Measurements from ENCODE around the gene PHTF1.
A peak's percentile ranks its signal among the peaks of the same experiment; 100 is the strongest.

The PHTF1 gene

DNA sequence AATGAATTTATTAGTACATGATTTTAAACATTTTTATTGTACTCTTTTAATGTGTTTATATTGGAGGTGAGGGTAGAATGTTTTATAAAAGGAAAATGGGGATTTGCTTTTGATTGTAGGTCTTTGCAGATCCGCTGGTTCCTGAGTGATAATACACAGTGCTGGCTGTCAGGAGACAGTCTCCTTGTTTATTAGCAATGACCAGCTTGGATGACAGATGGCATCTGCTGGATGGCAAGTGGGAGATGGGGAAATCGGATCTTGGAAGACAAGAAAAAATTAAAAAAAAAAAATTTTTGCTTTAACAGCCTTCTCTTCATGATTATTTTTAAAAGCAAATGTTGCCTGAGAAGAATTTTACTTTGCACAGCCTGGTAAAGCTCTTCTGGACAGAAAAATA lies 4.4 kb upstream of the PHTF1 start:
- ATAC-seq: no peak
- TF ChIP-seq ZFP3 (CRISPR knock-in tag; IDR thresholded peaks at IDR 0.05) (no peak), ARNTL (CRISPR knock-in tag; IDR thresholded peaks at IDR 0.05; ENCODE audit: borderline replicate concordance, low read depth) (no peak), OSR1 (CRISPR knock-in tag; IDR thresholded peaks at IDR 0.05) (no peak)

GRCh38 chr1:113761937-113762336 lies 2.7 kb upstream of the PHTF1 start:
- TF ChIP-seq ZC3H10 (CRISPR knock-in tag; IDR thresholded peaks at IDR 0.05) (no peak), CSDC2 (CRISPR knock-in tag; IDR thresholded peaks at IDR 0.05) (no peak), ARNTL (CRISPR knock-in tag; IDR thresholded peaks at IDR 0.05; ENCODE audit: borderline replicate concordance, low read depth) (no peak), CSRNP3 (CRISPR knock-in tag; IDR thresholded peaks at IDR 0.05) (no peak), ESRRG (CRISPR knock-in tag; IDR thresholded peaks at IDR 0.05) (no peak), BACH2 (CRISPR knock-in tag; IDR thresholded peaks at IDR 0.05; ENCODE audit: borderline replicate concordance) (no peak)
- TF ChIP-seq, protein P1, sequence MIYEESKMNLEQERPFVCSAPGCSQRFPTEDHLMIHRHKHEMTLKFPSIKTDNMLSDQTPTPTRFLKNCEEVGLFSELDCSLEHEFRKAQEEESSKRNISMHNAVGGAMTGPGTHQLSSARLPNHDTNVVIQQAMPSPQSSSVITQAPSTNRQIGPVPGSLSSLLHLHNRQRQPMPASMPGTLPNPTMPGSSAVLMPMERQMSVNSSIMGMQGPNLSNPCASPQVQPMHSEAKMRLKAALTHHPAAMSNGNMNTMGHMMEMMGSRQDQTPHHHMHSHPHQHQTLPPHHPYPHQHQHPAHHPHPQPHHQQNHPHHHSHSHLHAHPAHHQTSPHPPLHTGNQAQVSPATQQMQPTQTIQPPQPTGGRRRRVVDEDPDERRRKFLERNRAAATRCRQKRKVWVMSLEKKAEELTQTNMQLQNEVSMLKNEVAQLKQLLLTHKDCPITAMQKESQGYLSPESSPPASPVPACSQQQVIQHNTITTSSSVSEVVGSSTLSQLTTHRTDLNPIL (CRISPR knock-in tag; IDR thresholded peaks at IDR 0.05; ENCODE audit: low read depth): no peak
- ATAC-seq: no peak

- TF ChIP-seq OSR1 (CRISPR knock-in tag; IDR thresholded peaks at IDR 0.05) (no peak), SNAI2 (CRISPR knock-in tag; IDR thresholded peaks at IDR 0.05) (no peak), ISL1 (CRISPR knock-in tag; IDR thresholded peaks at IDR 0.05) (no peak), ZFP3 (CRISPR knock-in tag; IDR thresholded peaks at IDR 0.05) (no peak), ESRRG (CRISPR knock-in tag; IDR thresholded peaks at IDR 0.05) (no peak), TCF4 (CRISPR knock-in tag; IDR thresholded peaks at IDR 0.05; ENCODE audit: borderline replicate concordance) (no peak), GLIS3 (CRISPR knock-in tag; IDR thresholded peaks at IDR 0.05) (no peak), ARNTL (CRISPR knock-in tag; IDR thresholded peaks at IDR 0.05; ENCODE audit: borderline replicate concordance, low read depth) (no peak)
- TF ChIP-seq, protein P1 (CRISPR knock-in tag; IDR thresholded peaks at IDR 0.05; ENCODE audit: low read depth): no peak
- TF ChIP-seq, protein P2, sequence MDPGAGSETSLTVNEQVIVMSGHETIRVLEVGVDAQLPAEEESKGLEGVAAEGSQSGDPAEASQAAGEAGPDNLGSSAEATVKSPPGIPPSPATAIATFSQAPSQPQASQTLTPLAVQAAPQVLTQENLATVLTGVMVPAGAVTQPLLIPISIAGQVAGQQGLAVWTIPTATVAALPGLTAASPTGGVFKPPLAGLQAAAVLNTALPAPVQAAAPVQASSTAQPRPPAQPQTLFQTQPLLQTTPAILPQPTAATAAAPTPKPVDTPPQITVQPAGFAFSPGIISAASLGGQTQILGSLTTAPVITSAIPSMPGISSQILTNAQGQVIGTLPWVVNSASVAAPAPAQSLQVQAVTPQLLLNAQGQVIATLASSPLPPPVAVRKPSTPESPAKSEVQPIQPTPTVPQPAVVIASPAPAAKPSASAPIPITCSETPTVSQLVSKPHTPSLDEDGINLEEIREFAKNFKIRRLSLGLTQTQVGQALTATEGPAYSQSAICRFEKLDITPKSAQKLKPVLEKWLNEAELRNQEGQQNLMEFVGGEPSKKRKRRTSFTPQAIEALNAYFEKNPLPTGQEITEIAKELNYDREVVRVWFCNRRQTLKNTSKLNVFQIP (CRISPR knock-in tag; IDR thresholded peaks at IDR 0.05; ENCODE audit: borderline replicate concordance, low read depth): no peak
- no peak for ATAC-seq
Observed at GRCh38 chr1:113760102-113761080, 1.1 kb upstream of the PHTF1 start.

DNA sequence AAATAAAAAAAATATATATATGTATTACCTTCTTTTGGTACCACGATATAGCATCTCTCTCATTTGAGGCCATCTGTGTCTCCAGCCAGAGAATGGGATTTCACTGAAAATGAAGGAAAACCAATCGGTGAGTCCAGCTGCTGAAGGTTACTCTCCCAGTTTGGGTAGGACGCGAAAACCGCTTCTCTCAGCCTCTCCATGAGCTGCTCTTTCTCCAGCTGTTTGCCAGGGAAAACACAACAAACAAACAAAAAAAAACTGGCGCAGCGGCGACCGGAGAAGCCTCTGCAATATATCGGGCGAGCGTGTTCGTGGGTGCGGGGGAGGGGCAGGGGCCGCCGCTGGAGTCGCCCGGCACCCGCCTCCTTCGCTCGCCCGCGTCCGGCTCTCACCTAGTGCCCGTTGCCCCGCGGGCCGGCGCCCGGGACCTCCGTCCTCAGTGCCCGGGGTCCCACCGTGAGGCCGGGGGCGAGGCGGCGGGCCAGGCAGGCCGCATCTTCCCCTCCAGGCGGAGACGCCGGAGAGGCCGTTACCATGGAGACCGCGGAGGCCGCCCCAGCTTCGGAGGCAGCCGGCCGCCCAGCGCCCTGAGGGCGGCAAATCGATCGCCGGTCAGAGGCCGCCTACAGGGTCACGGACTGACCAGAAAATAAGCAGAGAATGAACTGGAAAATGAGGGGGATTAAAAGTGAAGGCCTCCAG lies 504 bp downstream of the PHTF1 start:
- TF ChIP-seq OSR1 (CRISPR knock-in tag; IDR thresholded peaks at IDR 0.05) (no peak), TOX (CRISPR knock-in tag; IDR thresholded peaks at IDR 0.05; ENCODE audit: borderline replicate concordance) (no peak), GLIS3 (CRISPR knock-in tag; IDR thresholded peaks at IDR 0.05) (no peak), CSRNP3 (CRISPR knock-in tag; IDR thresholded peaks at IDR 0.05) (no peak)
- TF ChIP-seq, protein P1 (CRISPR knock-in tag; IDR thresholded peaks at IDR 0.05; ENCODE audit: low read depth): no peak

More for the DNA sequence above, 504 bp downstream of the PHTF1 start:
- ATAC-seq: peak; percentile 75
